DMS 273 treated with DMSO at 0.1 percent for 48 hours (cell line): ENCODE measurements around the gene ICAM2.
"Not testable (repeated sequence)": the region's sequence is repeated elsewhere in the genome, so short reads cannot be mapped to it uniquely, and the experiment has no call there.

Experiments used
- DNase-seq: peaks from one replicate; lab custom pipeline; 2025; lab: John Stamatoyannopoulos, UW

Gene ICAM2

GRCh38 chr17:63997341-63998048, 22.9 kb downstream of the ICAM2 start:
- DNase-seq: no peak

GRCh38 chr17:63996430-63997182, 23.8 kb downstream of the ICAM2 start:
- no peak for DNase-seq

- DNase-seq: no peak
Measured at GRCh38 chr17:63995626-63996025, 24.8 kb downstream of the ICAM2 start.

GRCh38 chr17:63993368-63993985, 27.0 kb downstream of the ICAM2 start:
- no peak for DNase-seq

- DNase-seq: no peak
Measured at GRCh38 chr17:63991611-63992010, 28.8 kb downstream of the ICAM2 start.

- DNase-seq: no peak
Measured at GRCh38 chr17:63989622-63990345, 30.6 kb downstream of the ICAM2 start.

- DNase-seq: no peak
Measured at GRCh38 chr17:63988741-63989621, 31.5 kb downstream of the ICAM2 start.

- DNase-seq: no peak
Measured at GRCh38 chr17:63988127-63988478, 32.3 kb downstream of the ICAM2 start.

- no peak for DNase-seq
Measured at GRCh38 chr17:63987221-63988126, 33.0 kb downstream of the ICAM2 start.

- no peak for DNase-seq
Measured at GRCh38 chr17:63986821-63987220, 33.6 kb downstream of the ICAM2 start.

- DNase-seq: no peak
Measured at GRCh38 chr17:63985387-63986140, 34.9 kb downstream of the ICAM2 start.

- DNase-seq: peak; percentile 54
Measured at GRCh38 chr17:63984651-63985386, 35.6 kb downstream of the ICAM2 start.

- DNase-seq: no peak
Measured at GRCh38 chr17:63984236-63984635, 36.2 kb downstream of the ICAM2 start.

GRCh38 chr17:63983320-63983719, 37.1 kb downstream of the ICAM2 start:
- DNase-seq: no peak

GRCh38 chr17:63982641-63983040, 37.8 kb downstream of the ICAM2 start:
- not testable (repeated sequence) for DNase-seq

- no peak for DNase-seq
Measured at GRCh38 chr17:63978272-63979200, 41.9 kb downstream of the ICAM2 start.

GRCh38 chr17:63976702-63977101, 43.7 kb downstream of the ICAM2 start:
- DNase-seq: no peak

GRCh38 chr17:63975541-63976092, 44.8 kb downstream of the ICAM2 start:
- DNase-seq: no peak
